Measurements from ENCODE around the gene ANKRD22. TPM values are rescaled to one million over a fixed set of nuclear protein-coding genes. Genes with fewer than 3 reads are reported as not detected.

Gene ANKRD22
- total RNA-seq, 1 donor from 2014 or later, result not detected

DNA sequence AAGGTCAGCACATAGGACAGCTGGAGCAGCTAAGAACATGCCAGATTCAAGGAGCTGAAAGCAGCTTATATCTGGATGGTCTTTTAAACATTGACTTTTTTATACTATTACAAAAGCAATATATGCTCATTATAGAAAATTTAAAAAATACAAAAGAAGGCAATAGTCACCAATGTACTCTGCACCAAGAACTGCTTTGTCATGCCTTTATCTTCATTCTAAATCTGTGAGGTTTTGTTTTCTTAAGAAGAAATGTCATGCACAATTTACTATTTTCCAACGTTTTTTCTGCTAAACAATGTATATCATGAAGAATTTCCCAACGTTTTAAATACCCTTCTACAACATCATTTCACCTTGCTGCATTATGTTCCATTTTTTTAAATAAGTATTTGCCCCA lies 46.3 kb downstream of the ANKRD22 start:
- H3K36me3 Mint-ChIP-seq (ENCODE audit: low read depth), result no peaks in the 10 kb centered on the region
- H3K4me1 Mint-ChIP-seq, result no peaks in the 10 kb centered on the region
- TF ChIP-seq, protein P1, sequence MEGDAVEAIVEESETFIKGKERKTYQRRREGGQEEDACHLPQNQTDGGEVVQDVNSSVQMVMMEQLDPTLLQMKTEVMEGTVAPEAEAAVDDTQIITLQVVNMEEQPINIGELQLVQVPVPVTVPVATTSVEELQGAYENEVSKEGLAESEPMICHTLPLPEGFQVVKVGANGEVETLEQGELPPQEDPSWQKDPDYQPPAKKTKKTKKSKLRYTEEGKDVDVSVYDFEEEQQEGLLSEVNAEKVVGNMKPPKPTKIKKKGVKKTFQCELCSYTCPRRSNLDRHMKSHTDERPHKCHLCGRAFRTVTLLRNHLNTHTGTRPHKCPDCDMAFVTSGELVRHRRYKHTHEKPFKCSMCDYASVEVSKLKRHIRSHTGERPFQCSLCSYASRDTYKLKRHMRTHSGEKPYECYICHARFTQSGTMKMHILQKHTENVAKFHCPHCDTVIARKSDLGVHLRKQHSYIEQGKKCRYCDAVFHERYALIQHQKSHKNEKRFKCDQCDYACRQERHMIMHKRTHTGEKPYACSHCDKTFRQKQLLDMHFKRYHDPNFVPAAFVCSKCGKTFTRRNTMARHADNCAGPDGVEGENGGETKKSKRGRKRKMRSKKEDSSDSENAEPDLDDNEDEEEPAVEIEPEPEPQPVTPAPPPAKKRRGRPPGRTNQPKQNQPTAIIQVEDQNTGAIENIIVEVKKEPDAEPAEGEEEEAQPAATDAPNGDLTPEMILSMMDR (conservative IDR thresholded peaks at IDR 0.05), result no peak
- no peak overlapping the region for H3K4me3 Mint-ChIP-seq
- no peak for DNase-seq (ENCODE audit: low read depth, low spot score)
- H3K9me3 Mint-ChIP-seq, result no peaks in the 10 kb centered on the region
- H3K27me3 Mint-ChIP-seq (ENCODE audit: low read depth), result peaks cover 3% of the 10 kb centered on the region
- H3K27ac Mint-ChIP-seq (ENCODE audit: unreplicated experiment), result no peak overlapping the region

DNA sequence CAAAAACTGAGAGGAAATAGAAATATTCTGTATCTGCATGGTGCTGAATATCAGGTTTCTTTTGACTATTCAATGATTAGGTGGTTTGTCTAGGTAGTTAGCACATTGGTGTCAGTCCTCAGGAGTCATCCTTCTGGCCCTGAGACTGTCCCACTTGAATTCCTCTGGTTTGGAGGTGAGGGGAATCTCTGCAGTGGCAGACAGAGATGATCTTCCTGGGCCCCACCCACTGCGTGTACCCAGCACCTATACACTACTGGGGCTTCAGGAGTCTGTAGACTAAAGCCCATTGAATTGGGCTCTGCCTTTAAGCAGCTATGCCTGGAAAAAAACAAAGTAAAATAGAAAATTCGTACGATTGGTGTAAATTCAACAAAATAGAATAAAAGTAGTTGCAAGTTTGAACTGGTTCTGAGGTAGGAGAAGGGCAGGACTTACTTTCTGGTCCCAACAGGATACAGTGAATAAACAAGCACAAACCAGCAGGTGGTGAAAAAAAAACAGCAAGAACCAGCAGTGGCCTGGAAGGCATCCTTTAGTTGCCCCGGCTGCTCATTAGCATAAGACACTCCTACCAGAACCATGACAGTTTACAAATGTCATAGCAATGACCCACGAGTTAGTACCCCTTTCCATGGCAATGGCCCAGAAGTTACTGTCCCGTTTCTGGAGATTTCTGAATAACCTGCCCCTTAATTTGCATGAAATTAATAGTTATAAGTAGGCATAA lies 47.4 kb downstream of the ANKRD22 start:
- Mint-ChIP-seq H3K27ac (ENCODE audit: unreplicated experiment) (no peak overlapping the region), H3K36me3 (ENCODE audit: low read depth) (no peaks in the 10 kb centered on the region), H3K9me3 (no peaks in the 10 kb centered on the region), H3K4me3 (no peak overlapping the region), H3K4me1 (no peaks in the 10 kb centered on the region), H3K27me3 (ENCODE audit: low read depth) (no peaks in the 10 kb centered on the region)
- no peak for DNase-seq (ENCODE audit: low read depth, low spot score)
- TF ChIP-seq, protein P1 (conservative IDR thresholded peaks at IDR 0.05), result no peak

DNA sequence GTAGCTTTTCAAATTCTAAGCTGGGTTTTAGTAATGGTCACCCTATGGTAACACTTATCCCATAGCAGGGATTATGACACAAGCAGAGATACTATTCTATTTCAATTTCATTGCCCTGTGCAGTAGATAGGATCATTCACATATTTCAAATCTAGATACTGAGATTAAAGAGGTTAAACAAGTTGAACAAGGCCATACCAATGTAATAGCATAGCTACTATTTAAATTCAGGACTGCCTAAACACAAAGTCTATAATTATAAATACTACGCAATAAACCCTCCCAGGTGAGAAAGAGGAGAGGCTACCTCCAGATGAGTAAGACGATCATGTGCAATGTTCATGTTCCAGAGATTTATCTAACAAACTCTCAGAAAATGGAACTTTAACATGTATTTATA lies 48.0 kb downstream of the ANKRD22 start:
- no peaks in the 10 kb centered on the region for H3K36me3 Mint-ChIP-seq (ENCODE audit: low read depth)
- H3K27ac Mint-ChIP-seq (ENCODE audit: unreplicated experiment), result no peak overlapping the region
- TF ChIP-seq, protein P1 (conservative IDR thresholded peaks at IDR 0.05), result no peak
- no peaks in the 10 kb centered on the region for H3K4me1 Mint-ChIP-seq
- no peaks in the 10 kb centered on the region for H3K27me3 Mint-ChIP-seq (ENCODE audit: low read depth)
- no peak for DNase-seq (ENCODE audit: low read depth, low spot score)
- H3K4me3 Mint-ChIP-seq, result no peak overlapping the region
- no peaks in the 10 kb centered on the region for H3K9me3 Mint-ChIP-seq

DNA sequence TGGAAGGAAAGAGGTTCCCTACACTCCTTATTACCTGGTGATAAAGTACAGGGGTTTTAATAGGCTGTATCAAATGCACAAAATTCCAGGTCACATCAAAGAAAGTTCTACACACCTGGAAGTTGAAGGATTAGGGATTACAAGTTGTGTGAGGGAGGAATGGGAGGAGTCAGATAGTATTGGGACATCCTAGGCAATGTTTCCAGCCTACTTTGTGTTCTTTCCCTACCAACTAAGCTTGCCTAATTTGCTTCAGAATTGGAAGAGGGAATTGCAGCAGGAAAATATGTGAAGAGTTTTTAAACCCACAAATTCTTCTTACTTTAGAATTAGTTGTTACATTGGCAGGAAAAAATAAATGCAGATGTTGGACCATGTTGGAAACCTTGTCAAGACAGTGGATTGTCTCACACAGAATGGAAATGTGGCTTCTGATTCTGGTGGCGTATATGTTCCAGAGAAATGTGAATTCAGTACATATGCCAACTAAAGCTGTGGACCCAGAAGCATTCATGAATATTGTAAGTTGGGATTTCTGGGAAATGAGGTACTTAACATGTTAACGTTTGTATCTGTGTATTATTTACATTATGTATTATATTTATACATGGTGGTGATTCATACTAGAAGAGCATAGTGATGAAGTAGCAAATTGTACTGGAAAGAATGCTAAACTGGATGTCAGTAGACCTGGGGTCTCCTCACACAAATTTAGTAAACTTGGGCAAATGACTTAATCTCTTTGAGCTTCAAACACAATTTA lies 48.9 kb downstream of the ANKRD22 start, which contains the start of gene LIPM:
Gene LIPM (plus strand): TSS at position 208 of the 763 bp plus-strand sequence. CDS start 167 bp downstream, at position 375.
- no peaks in the 10 kb centered on the region for H3K36me3 Mint-ChIP-seq (ENCODE audit: low read depth)
- H3K4me3 Mint-ChIP-seq, result no peak within 1 kb of the TSS
- no peaks in the 10 kb centered on the region for H3K27me3 Mint-ChIP-seq (ENCODE audit: low read depth)
- no peak within 1 kb of the TSS for H3K27ac Mint-ChIP-seq (ENCODE audit: unreplicated experiment)
- TF ChIP-seq, protein P1 (conservative IDR thresholded peaks at IDR 0.05), result no peak
- no peaks in the 10 kb centered on the region for H3K9me3 Mint-ChIP-seq
- no peaks in the 10 kb centered on the region for H3K4me1 Mint-ChIP-seq
- no peak for DNase-seq (ENCODE audit: low read depth, low spot score)

DNA sequence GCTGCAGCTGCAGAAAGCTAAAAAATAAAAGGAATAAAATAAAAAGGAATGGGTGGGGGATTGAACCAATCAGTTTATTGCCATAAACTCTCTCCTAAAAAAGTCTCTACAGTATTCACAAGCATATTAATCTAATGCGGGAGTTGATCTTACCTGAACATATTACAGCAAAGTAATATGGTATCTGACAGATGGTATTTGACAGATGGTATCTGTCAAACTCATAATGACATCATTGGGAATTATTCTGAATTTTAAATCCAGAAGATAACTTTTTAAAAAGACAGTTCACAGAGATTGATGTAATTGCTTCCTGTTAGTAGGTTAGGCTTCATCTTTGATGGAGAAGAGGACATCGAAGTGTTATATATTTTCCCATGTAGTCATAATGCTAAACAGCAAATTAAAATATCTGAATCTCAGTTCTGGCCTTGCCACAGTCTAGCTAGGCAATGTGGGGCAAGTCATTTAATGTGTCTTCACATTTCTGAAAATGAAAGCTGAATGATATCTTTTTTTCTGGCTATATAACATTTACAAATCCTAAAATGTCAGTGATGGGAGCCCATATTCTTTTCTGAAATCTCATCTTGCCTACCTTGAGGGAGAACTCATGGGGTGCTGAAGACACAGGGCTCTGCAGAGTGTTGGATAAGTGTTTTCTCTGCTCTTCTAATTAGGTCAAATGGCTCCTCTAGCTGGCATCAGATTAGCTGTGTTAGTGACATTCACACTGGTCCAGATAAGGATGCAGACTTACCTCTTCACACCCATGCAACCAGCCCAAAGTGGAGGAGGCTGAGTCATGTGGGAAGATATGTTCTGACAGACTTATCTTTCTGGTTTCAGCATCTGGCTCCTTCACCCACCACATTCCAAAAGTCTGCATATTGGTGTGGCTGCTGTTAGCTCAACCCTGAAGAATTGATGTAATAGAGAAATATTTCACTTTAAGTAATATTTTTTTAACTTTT lies 51.2 kb downstream of the ANKRD22 start:
- no peaks in the 10 kb centered on the region for H3K27me3 Mint-ChIP-seq (ENCODE audit: low read depth)
- H3K27ac Mint-ChIP-seq (ENCODE audit: unreplicated experiment), result no peak overlapping the region
- no peaks in the 10 kb centered on the region for H3K4me1 Mint-ChIP-seq
- no peaks in the 10 kb centered on the region for H3K36me3 Mint-ChIP-seq (ENCODE audit: low read depth)
- DNase-seq (ENCODE audit: low read depth, low spot score), result no peak
- TF ChIP-seq, protein P1 (conservative IDR thresholded peaks at IDR 0.05), result no peak
- H3K9me3 Mint-ChIP-seq, result no peaks in the 10 kb centered on the region
- no peak overlapping the region for H3K4me3 Mint-ChIP-seq
